HG03342 (cell line): ENCODE data around the gene SF3A2.

Experiments
- ATAC-seq: cut with Tn5 transposase; IDR thresholded peaks from one replicate; pipeline ENCODE4 v1.9.1; 2021; ENCODE audit warnings: mild to moderate bottlenecking, moderate library complexity; ENCODE audit not compliant: unreplicated experiment

The SF3A2 gene

GRCh38 chr19:2239771-2240770, 3.4 kb downstream of the SF3A2 start:
- ATAC-seq: no peak

DNA sequence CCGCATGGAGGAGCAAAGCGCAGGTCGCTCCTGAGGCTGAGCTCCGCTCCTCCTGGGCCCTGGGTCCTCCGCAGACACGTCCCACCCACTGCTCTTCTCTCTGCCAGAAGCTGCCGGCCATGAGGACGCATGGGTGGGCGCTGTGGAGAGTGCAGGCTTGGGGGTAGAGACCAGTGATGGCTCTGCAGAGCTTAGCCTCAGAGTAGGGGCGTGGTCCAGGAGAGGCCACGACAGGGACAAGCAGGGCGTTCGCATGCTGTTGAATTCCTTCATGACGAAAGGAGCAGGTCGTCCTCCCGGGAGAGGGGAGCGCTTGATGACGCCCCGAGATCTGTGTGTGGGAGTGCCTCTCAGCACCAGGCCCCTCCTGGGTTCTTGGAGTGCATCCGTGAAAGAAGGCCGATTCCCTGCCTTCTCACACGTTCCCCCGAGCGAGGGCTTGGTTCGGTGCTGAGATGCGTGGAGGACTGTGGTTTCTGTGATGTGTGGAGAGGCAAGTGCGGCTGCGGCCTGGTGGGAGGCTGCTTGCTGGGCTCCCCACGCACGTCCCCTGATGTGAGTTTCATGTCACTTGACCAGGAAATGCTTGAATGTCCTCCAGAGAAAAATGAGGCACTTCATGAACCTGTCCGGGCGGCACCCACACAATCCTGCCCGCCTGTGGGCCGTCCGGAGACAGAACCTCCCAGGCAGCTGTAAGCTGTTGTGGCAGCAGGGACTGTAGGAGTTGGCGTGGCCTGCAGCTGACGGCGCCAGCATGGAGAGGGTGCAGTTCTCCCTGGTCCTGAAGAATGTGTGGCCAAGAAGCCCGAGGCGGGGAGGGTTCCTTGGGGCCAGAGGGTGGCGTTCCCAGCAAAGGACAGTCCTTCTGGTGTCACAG, 4.5 kb downstream of the SF3A2 start:
- ATAC-seq: no peak

- no peak for ATAC-seq
These were observed 5.5 kb downstream of the SF3A2 start for GRCh38 chr19:2242092-2242537.

DNA sequence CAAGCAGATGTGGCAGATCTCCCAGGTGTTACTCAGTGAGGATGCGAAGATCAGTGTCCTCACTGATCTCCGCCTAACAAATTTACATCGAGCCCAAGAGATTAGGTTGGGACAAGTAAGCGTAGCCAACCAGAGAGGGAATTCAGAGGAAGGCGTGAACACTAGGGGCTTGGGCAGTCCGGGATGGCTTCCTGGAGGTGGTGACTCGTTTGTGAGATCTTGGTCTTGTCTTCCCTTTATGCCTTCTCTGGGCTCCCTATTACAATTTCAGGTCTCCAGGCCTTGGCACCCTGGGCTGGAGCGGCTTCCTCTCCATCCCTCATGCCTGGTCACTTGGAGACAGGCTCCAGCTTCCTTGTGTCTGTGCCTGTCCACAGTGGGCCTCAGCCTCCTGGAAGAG, 6.2 kb downstream of the SF3A2 start:
- ATAC-seq: no peak

DNA sequence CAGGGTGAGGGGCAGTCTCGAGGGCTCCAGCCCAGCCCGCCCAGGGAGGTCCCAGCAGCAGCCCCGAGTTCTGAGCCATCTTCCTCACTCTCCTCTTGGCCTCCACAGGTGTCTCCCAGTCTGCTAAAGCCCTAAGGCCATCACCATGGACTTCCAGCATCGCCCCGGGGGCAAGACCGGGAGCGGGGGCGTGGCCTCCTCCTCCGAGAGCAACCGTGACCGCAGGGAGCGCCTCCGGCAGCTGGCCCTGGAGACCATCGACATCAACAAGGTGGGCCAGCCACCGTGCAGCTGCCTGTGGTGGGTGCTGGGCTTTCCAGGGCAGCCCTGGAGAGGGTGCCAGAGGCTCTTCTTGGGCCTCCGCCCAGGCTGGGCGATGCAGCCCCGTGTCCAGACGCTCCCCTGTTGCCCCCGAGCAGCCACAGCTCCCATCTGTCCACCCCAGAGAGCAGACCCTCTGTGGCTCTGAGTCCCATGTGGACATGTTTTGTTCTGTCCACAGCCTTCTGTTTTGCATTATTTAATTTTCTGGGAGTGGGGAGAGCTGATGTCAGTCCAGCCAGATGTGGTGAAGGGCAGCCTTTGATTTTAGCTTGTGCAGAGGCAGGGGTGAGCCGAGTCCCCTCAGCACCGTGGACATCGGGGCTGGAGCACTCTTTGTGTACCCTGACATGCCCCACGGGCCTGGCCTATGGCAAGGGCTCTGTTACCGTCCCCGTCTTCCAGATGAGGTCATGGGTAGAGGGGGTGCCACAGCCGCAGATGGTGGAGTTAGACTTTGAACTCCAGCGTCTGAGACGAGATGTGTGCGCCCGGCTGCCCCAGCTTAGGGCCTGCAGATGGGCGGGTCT, 6.9 kb downstream of the SF3A2 start:
- no peak for ATAC-seq

GRCh38 chr19:2244125-2244411, 7.4 kb downstream of the SF3A2 start:
- ATAC-seq: no peak

- no peak for ATAC-seq
These were observed 7.9 kb downstream of the SF3A2 start for GRCh38 chr19:2244486-2244885.

DNA sequence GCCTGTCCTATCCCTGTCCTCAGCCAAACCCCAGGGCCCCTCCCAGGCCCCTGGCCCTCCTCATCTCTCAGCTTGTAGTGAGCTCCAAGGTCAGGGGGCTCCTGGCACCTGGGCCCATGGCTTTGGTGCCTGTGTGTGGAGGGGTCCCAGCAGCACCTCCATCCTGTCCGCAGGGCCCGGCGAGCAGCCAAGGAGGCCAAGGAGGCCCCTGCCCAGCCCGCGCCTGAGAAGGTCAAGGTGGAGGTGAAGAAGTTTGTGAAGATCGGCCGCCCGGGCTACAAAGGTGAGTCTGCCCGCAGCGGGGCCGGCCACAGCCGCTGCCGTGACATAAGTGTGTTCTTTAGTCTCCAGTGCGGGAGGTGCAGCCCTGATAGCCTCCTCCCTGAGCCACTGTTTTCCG, 8.6 kb downstream of the SF3A2 start:
- ATAC-seq: no peak

GRCh38 chr19:2246014-2246620, 9.5 kb downstream of the SF3A2 start:
- no peak for ATAC-seq

DNA sequence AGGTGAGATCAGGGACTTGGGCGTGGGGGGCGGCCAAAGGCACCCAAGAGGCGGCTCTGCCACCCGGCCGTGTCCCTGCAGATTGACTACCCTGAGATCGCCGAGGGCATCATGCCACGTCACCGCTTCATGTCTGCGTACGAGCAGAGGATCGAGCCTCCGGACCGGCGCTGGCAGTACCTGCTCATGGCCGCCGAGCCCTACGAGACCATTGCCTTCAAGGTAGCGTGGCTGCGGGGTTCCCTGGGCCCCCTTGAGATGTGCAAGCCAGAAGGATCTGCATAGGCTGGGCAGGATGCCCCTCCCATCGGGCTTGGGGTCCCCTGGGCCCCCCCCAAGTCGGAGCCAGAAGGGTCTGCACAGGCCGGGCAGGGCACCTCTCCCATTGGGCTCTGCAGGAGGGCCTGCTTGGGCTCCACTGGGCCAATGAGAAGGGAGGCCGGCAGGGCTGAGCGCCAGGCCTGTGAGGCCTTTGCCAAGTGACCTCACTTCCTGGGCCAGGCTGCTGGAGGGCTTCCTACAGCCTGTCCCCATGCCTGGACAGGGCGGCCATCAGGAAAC, 10.3 kb downstream of the SF3A2 start:
- no peak for ATAC-seq

DNA sequence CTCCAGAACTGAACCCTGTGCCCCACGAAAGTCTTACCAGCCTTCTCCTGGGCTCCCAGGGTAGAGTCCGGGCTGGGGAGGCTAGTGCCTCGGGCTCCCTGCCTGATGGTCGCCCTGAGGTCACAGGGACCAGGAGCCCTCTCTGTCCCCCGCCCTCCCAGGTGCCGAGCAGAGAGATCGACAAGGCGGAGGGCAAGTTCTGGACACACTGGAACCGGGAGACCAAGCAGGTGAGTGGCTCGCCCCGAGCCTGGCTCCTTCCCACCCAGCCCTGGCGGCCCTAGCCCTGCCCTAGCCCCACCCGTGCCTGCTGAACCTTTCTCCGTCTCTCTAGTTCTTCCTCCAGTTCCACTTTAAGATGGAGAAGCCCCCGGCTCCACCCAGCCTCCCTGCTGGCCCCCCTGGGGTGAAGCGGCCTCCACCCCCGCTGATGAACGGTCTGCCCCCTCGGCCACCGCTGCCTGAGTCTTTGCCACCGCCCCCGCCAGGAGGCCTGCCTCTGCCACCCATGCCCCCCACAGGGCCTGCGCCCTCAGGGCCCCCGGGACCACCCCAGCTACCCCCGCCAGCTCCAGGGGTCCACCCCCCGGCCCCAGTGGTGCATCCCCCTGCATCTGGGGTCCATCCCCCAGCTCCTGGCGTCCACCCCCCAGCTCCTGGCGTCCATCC, 10.9 kb downstream of the SF3A2 start:
- ATAC-seq: no peak

GRCh38 chr19:2248136-2249009, 11.7 kb downstream of the SF3A2 start:
- ATAC-seq: no peak

DNA sequence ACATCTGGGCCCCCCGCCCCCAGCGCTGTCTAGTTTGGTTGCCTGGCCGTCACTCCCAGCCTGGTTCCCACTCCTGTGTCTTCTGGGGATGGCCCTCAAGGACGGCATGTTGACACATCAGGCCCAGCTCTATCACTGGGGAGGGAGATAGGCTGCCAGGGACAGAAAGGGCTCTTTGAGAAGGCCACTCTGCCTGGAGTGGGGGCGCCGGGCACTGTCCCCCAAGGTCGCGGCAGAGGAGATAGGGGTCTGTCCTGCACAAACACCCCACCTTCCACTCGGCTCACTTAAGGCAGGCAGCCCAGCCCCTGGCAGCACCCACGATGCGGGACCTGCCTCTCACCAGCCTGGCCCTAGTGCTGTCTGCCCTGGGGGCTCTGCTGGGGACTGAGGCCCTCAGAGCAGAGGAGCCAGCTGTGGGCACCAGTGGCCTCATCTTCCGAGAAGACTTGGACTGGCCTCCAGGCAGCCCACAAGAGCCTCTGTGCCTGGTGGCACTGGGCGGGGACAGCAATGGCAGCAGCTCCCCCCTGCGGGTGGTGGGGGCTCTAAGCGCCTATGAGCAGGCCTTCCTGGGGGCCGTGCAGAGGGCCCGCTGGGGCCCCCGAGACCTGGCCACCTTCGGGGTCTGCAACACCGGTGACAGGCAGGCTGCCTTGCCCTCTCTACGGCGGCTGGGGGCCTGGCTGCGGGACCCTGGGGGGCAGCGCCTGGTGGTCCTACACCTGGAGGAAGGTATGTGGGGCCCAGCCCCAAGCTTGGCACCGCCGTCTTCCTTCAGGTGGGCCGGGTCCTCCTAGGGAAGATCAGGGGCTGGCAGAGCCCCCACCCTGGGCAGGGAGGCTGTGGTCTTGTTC, 12.6 kb downstream of the SF3A2 start, which contains the start of gene AMH:
AMH (plus strand) TSS at position 314 of the 857 bp plus-strand sequence; CDS start at position 324, 10 bp downstream.
- ATAC-seq: no peak

- ATAC-seq: no peak
These were observed 13.5 kb downstream of the SF3A2 start for GRCh38 chr19:2249880-2250765.

- no peak for ATAC-seq
These were observed 14.1 kb downstream of the SF3A2 start for GRCh38 chr19:2250766-2251105.

DNA sequence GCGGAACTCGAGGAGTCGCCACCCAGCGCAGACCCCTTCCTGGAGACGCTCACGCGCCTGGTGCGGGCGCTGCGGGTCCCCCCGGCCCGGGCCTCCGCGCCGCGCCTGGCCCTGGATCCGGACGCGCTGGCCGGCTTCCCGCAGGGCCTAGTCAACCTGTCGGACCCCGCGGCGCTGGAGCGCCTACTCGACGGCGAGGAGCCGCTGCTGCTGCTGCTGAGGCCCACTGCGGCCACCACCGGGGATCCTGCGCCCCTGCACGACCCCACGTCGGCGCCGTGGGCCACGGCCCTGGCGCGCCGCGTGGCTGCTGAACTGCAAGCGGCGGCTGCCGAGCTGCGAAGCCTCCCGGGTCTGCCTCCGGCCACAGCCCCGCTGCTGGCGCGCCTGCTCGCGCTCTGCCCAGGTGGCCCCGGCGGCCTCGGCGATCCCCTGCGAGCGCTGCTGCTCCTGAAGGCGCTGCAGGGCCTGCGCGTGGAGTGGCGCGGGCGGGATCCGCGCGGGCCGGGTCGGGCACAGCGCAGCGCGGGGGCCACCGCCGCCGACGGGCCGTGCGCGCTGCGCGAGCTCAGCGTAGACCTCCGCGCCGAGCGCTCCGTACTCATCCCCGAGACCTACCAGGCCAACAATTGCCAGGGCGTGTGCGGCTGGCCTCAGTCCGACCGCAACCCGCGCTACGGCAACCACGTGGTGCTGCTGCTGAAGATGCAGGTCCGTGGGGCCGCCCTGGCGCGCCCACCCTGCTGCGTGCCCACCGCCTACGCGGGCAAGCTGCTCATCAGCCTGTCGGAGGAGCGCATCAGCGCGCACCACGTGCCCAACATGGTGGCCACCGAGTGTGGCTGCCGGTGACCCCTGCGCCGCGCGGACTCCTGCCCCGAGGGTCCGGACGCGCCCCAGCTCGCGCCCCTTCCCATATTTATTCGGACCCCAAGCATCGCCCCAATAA, 14.8 kb downstream of the SF3A2 start:
- ATAC-seq: no peak
